PC-3 (cell line): ENCODE measurements around the gene CHL1. TPM values are rescaled to one million over a fixed set of nuclear protein-coding genes. Genes with fewer than 3 reads are reported as not detected.

Experiments
- ATAC-seq: fragments of 200-7000 bp; cut with Tn5 transposase; 2 replicates; pipeline ENCODE4 v1.9.1; 2020; ENCODE audit warnings: mild to moderate bottlenecking, moderate library complexity
- BruUV-seq: library from RNA; stranded (reverse); fragments of 400-500 nt; replicated peaks from 2 replicates; lab custom pipeline; 2021; lab: Mats Ljungman, UMichigan
- CTCF ChIA-PET: fragments of 300-600 bp; sonication (Branson Sonifier 250); formaldehyde crosslinking; loops from one replicate; lab custom pipeline; 2022; ENCODE audit warnings: antibody characterized with exemption; lab: Charles Lee
- POLR2A ChIA-PET: fragments of 300-600 bp; sonication (Branson Sonifier 250); formaldehyde crosslinking; loops from one replicate; lab custom pipeline; 2022; ENCODE audit warnings: antibody characterized with exemption; ENCODE audit not compliant: unreplicated experiment; lab: Charles Lee
- DNase-seq: peaks from one replicate; pipeline ENCODE4 v3.0.0-alpha.2; 2015
- H2AFZ ChIP-seq: fragments of 300-600 bp; sonication (generic); 2 replicates; pipeline ENCODE4 v1.6.0; 2016; ENCODE audit warnings: antibody characterized with exemption, low read length
- H3F3A ChIP-seq: fragments of 300-600 bp; sonication (generic); one replicate; pipeline ENCODE4 v1.6.0; 2017; ENCODE audit warnings: antibody characterized with exemption, low read length, control low read depth, mild to moderate bottlenecking; ENCODE audit not compliant: unreplicated experiment
- H3K27ac ChIP-seq: fragments of 300-600 bp; sonication (generic); 2 replicates; pipeline ENCODE4 v1.5.1; 2016; ENCODE audit warnings: mild to moderate bottlenecking, low read length
- H3K27me3 ChIP-seq: fragments of 300-600 bp; sonication (generic); 2 replicates; pipeline ENCODE4 v1.6.1; 2016; ENCODE audit warnings: low read length, mixed read lengths
- H3K36me3 ChIP-seq: fragments of 300-600 bp; sonication (generic); 2 replicates; pipeline ENCODE4 v1.6.1; 2016; ENCODE audit warnings: low read depth, mixed run types, low read length, mixed read lengths
- H3K4me1 ChIP-seq: fragments of 300-600 bp; sonication (generic); 2 replicates; pipeline ENCODE4 v1.5.1; 2016; ENCODE audit warnings: low read length; ENCODE audit not compliant: insufficient read depth
- H3K4me2 ChIP-seq: fragments of 300-600 bp; sonication (generic); 2 replicates; pipeline ENCODE4 v1.6.0; 2016; ENCODE audit warnings: low read length
- H3K4me3 ChIP-seq: fragments of 300-600 bp; sonication (generic); 2 replicates; pipeline ENCODE4 v1.5.1; 2016; ENCODE audit warnings: mild to moderate bottlenecking, low read length, mixed read lengths
- H3K79me2 ChIP-seq: fragments of 300-600 bp; sonication (generic); 2 replicates; pipeline ENCODE4 v1.6.1; 2017; ENCODE audit warnings: low read length, mixed read lengths
- H3K9ac ChIP-seq: fragments of 300-600 bp; sonication (generic); 2 replicates; pipeline ENCODE4 v1.6.0; 2016; ENCODE audit warnings: mild to moderate bottlenecking, low read length
- H3K9me2 ChIP-seq: fragments of 300-600 bp; sonication (generic); replicated peaks from 2 replicates; pipeline ENCODE4 v1.6.1; 2016; ENCODE audit warnings: mixed run types, low read length, mixed read lengths
- H3K9me3 ChIP-seq: fragments of 300-600 bp; sonication (generic); 2 replicates; pipeline ENCODE4 v1.6.1; 2016; ENCODE audit warnings: low read length, mixed read lengths
- H4K20me1 ChIP-seq: fragments of 300-600 bp; sonication (generic); 2 replicates; pipeline ENCODE4 v1.6.1; 2016; ENCODE audit warnings: low read length, mixed read lengths
- EZH2 ChIP-seq: fragments of 300-600 bp; sonication (generic); IDR thresholded peaks from one replicate; pipeline ENCODE4 v1.6.1; 2017; ENCODE audit warnings: antibody characterized with exemption, mild to moderate bottlenecking, low read length; ENCODE audit not compliant: unreplicated experiment
- EZH2phosphoT487 ChIP-seq: fragments of 300-600 bp; sonication (generic); IDR thresholded peaks from 2 replicates; pipeline ENCODE4 v1.6.1; 2018; ENCODE audit warnings: mild to moderate bottlenecking, antibody characterized with exemption, low read length, borderline replicate concordance
- intact Hi-C: fragments of 100-400 bp; cut with micrococcal nuclease; formaldehyde crosslinking; loops from 2 replicates; pipeline ENCODE4 v1.9.0; 2023
- total RNA-seq: library from RNA; depleted of rRNA; stranded (reverse); fragments of >200 nt; gene quantifications from 2 replicates; pipeline ENCODE4 v1.2.3, GENCODE V29; 2014
- TF ChIP-seq, protein P1 (sequence below): fragments of 300-600 bp; sonication (generic); conservative IDR thresholded peaks from 2 replicates; pipeline ENCODE4 v1.5.1; 2017; ENCODE audit warnings: antibody characterized with exemption, low read depth, mild to moderate bottlenecking, low read length

Gene CHL1
- total RNA-seq, 1 experiment from 2014 or later = not detected

DNA sequence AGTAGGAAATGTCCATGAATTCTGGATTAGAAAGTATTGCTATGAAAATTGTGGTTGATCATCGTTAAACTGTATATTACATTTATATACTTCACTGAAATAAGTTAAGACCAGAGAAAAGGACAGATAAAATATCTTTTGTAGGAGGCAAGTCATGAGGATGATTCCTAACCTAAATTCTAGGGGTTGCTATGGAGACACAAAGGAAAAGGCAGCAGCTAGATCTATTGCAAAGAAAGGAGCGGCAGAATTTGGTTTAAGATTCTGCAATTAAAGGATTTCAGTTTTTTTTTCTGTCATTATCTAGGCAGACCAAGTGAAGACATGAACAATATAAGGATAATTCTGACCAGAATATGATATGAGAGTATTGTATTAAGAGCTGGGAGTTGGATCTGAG, 136.1 kb downstream of the CHL1 start:
- POLR2A ChIA-PET = no interaction called here
- no peaks in the 10 kb centered on the region for H3K79me2 ChIP-seq
- H3K4me2 ChIP-seq = no peak overlapping the region
- peaks cover 4% of the 10 kb centered on the region; the same call in 1 of the 2 replicates for H3K27me3 ChIP-seq
- DNase-seq = no peak
- H3K4me1 ChIP-seq = no peaks in the 10 kb centered on the region
- no peaks in the 10 kb centered on the region for H3K36me3 ChIP-seq
- CTCF ChIA-PET = no interaction called here
- peaks cover 14% of the 10 kb centered on the region; the same call in 1 of the 2 replicates for H3K9me3 ChIP-seq
- no peaks in the 10 kb centered on the region for H3F3A ChIP-seq
- no peak overlapping the region for H3K27ac ChIP-seq
- intact Hi-C loops = no loop called here
- no peaks in the 10 kb centered on the region for H4K20me1 ChIP-seq
- H2AFZ ChIP-seq = no peak overlapping the region
- no peak overlapping the region for H3K4me3 ChIP-seq
- no TSS peak for BruUV-seq
- no peak for ATAC-seq
- H3K9ac ChIP-seq = no peak overlapping the region
- no peak for TF ChIP-seq EZH2
- TF ChIP-seq, protein P1, sequence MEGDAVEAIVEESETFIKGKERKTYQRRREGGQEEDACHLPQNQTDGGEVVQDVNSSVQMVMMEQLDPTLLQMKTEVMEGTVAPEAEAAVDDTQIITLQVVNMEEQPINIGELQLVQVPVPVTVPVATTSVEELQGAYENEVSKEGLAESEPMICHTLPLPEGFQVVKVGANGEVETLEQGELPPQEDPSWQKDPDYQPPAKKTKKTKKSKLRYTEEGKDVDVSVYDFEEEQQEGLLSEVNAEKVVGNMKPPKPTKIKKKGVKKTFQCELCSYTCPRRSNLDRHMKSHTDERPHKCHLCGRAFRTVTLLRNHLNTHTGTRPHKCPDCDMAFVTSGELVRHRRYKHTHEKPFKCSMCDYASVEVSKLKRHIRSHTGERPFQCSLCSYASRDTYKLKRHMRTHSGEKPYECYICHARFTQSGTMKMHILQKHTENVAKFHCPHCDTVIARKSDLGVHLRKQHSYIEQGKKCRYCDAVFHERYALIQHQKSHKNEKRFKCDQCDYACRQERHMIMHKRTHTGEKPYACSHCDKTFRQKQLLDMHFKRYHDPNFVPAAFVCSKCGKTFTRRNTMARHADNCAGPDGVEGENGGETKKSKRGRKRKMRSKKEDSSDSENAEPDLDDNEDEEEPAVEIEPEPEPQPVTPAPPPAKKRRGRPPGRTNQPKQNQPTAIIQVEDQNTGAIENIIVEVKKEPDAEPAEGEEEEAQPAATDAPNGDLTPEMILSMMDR = no peak
- no peak for TF ChIP-seq EZH2phosphoT487
- H3K9me2 ChIP-seq = no peaks in the 10 kb centered on the region

DNA sequence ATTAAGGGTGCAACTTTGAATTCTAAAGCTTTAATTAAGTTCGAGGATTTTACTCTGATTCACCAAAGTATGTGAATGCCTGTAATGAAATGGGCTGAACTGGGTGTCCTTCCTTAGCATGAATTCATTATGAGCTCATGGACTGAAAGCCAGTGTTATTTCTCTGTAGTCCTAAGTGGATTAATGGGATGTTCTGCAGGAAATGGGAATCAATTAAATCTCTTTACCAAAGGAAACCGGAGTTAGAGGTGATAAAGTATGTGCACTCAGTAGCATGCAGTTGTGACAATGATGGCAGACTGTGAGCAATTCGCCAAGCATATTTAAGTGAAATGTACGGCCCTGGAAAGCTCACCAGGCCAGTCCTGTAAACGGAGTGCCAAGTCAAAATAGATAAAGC, 138.7 kb downstream of the CHL1 start:
- ATAC-seq = no peak

DNA sequence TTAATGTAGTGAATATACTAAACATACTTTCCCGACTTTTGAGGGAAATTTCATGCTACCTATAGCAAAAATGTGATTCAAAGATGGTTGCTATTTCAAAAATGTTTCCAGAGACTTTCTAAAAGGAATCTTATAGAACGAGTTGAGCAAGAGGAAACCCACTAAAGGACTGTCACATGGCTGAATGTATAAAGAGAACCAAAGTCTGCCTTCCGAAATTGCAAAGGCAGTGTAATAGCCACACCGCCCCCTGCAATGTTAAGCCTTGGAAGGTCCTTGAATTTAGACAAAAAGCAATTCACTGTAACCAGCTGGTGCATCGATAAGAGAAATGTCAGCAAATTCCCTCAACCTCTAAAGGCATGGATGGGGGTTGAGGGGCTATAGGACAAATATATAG, 142.8 kb downstream of the CHL1 start:
- DNase-seq = no peak
- ChIA-PET POLR2A (no interaction called here), CTCF (no interaction called here)
- TF ChIP-seq EZH2phosphoT487 (no peak), EZH2 (no peak)
- TF ChIP-seq, protein P1 = no peak
- no peak for ATAC-seq
- no peak overlapping the region for H3K4me2 ChIP-seq
- peaks cover 13% of the 10 kb centered on the region; the same call in 1 of the 2 replicates for H3K9me3 ChIP-seq
- no peaks in the 10 kb centered on the region for H3K4me1 ChIP-seq
- no peaks in the 10 kb centered on the region for H3K36me3 ChIP-seq
- no peak overlapping the region for H3K9ac ChIP-seq
- no TSS peak for BruUV-seq
- H4K20me1 ChIP-seq = no peaks in the 10 kb centered on the region
- no peak overlapping the region for H2AFZ ChIP-seq
- no peaks in the 10 kb centered on the region for H3K79me2 ChIP-seq
- H3F3A ChIP-seq = no peaks in the 10 kb centered on the region
- intact Hi-C loops = no loop called here
- H3K27ac ChIP-seq = no peak overlapping the region
- no peaks in the 10 kb centered on the region for H3K9me2 ChIP-seq
- peaks cover 13% of the 10 kb centered on the region; the same call in 1 of the 2 replicates for H3K27me3 ChIP-seq
- no peak overlapping the region for H3K4me3 ChIP-seq

More for the DNA sequence above, 138.7 kb downstream of the CHL1 start:
- Histone ChIP-seq H3F3A (no peaks in the 10 kb centered on the region), H3K79me2 (no peaks in the 10 kb centered on the region), H3K9ac (no peak overlapping the region), H3K4me1 (no peaks in the 10 kb centered on the region), H3K4me2 (no peak overlapping the region), H3K27ac (no peak overlapping the region), H3K4me3 (no peak overlapping the region), H3K36me3 (no peaks in the 10 kb centered on the region), H3K9me3 (peaks cover 14% of the 10 kb centered on the region; the same call in 1 of the 2 replicates), H3K9me2 (no peaks in the 10 kb centered on the region), H3K27me3 (no peaks in the 10 kb centered on the region), H4K20me1 (no peaks in the 10 kb centered on the region), H2AFZ (no peak overlapping the region)
- no peak for DNase-seq
- TF ChIP-seq, protein P1 = no peak
- no peak for TF ChIP-seq EZH2
- TF ChIP-seq EZH2phosphoT487 = no peak
- intact Hi-C loops = no loop called here
- ChIA-PET CTCF (no interaction called here), POLR2A (no interaction called here)
- BruUV-seq = no TSS peak
